GM19099 (cell line): ENCODE results near the gene C1R.
A peak's percentile ranks its signal among the peaks of the same experiment; 100 is the strongest.

Source experiments
- POLR2A ChIP-seq: IDR thresholded peaks from 3 replicates; pipeline ENCODE4 v1.6.1; 2011; ENCODE audit warnings: low read depth; ENCODE audit not compliant: insufficient read length; ENCODE audit errors: extremely low read depth

The C1R gene

DNA sequence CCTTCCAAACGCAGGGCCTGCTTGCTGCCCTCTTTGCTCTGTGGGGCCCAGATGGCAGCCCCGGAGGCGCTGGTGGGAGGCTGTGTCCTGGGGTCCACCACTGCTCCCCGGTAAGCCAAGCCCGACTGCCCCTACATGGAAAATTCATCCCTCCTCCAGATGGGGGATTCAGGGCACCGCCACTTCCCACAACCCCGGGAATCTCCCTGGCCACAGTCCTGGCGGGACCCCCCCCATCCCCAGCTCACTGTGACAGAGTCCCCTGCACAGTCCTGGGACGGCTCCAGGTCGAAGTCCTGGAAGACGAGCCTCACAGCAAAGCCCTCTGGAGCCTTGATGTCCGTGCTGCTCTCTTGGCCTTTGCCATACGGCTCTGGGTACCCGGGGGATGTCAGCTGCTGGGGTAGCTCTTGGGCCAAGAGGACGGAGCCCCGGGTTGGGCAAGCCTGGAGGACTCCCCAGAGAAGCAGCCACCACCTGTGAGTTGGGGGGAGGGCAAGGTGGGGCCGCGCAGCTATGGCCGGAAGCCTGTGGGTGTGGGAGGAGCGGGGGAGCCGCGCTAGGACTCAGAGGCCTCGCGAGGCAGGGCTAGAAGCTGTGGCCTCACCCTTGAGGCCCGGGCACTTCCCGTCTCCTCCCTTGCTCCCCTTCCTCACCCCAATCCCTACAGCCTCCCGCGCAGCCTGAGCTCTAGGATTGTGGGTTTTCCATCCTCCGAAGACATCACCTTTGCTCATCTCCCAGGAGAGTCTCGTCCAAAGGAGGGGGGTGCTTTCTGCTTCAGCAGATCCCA is 16.0 kb upstream of the C1R start:
- peak; percentile 96 for TF ChIP-seq POLR2A

DNA sequence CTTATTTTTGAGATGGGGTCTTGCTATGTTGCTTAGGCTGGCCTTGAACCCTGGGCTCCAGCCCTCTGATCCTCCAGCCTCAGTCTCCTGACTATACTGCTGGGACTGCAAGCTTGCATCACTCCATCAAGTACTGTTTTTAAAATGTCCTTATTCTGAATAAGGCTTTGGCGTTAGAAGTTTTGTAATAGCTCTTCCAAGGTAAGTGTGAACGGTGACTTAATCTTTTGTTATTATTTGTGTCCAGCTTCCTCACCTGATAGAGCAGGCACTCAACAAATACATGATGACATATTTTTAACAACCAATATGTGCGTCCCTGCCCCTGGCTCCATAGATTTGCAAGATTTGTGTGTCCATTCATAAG is 15.4 kb upstream of the C1R start:
- TF ChIP-seq POLR2A = no peak

DNA sequence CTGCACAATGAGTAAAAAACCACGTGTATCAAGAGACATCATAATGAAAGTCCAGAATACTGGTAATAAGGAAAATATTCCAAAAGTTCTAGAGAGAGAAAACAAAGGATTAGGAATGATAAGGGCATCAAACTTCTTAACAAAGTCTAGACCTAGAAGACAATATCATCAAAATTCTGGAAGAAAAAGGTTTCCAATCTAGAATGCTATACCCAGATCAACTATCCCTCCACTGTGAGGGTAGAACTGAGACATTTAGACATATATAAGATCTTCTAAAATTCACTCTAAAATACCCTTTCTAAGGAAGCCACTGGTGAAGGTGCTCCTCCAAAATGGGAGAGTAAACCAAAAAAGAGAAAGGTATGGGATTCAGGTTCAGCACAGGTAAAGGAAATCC is 13.8 kb upstream of the C1R start:
- no peak for TF ChIP-seq POLR2A

DNA sequence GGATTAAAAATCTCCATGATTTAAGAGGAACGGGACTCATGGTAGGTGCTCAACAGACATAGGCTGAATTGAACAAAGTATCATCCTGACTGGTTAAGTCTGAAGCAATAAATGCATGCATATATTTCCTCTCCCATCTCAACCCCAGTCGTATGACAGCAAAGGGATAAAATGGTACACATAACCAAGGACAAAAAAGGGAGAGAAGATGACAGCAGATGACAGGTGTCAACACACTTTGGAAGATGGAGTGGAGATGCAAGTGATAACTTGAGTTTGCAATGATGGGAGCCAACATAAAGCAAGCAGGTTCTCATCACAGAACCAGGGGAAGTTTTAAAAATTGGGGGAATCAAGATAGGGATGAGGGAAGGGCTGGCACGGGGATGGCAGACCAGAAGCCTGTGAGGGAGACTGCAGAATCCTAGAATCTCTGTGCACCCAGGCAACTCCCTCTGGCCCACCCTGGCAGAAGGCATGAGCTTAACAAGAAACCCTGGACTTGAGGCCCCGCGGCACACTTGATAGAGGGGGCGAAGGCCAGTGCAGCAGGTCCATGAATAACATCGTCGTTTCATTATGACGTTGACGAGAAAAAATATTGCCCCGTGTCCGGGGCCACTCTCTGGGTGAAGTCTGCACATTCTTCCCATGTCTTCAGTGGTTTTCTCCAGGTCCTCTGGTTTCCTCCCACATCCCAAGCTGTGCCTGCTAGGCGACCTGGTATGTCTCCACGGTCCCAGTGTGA is 11.8 kb upstream of the C1R start:
- no peak for TF ChIP-seq POLR2A

DNA sequence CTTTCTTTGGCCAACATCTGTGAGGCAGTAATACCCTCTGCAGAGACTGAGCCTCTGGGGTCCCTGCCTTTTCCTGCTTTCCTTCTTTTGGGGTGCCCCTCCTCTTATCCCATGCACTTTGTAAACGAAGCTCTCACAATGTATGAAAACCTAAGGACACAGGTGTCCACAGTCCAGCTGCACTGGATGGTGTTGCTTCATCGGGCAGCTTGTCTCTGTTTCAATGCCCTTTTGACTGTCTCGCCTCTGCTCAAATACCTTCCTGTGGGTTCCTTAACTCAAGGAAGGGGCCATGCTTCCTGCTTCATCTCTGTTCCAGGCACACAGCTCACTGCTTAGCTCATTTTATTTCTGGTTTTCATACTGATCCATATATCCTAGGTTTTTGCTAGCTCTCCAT is 10.3 kb upstream of the C1R start:
- no peak for TF ChIP-seq POLR2A

DNA sequence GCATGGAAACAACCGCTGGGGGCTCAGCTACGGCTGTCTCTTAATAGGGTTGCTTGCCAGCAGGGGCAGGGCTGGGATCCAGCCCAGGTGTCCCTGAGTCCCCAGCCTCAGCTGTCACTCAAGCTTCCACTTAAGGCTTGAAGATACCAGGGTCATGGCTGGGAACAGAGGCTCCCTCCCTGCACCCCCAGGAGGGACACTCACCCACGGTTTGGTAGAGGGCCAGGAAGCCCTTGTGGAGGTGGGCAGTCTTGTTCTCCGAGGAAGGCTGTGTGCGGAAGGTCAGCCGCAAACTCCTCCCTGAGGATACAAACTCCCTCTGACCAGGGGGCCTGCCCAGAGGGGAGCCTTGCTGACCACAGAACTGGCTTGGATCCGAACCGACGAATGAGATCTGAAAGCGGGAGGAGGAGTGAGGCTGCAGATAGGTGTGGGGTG is 9.5 kb upstream of the C1R start:
- no peak for TF ChIP-seq POLR2A

DNA sequence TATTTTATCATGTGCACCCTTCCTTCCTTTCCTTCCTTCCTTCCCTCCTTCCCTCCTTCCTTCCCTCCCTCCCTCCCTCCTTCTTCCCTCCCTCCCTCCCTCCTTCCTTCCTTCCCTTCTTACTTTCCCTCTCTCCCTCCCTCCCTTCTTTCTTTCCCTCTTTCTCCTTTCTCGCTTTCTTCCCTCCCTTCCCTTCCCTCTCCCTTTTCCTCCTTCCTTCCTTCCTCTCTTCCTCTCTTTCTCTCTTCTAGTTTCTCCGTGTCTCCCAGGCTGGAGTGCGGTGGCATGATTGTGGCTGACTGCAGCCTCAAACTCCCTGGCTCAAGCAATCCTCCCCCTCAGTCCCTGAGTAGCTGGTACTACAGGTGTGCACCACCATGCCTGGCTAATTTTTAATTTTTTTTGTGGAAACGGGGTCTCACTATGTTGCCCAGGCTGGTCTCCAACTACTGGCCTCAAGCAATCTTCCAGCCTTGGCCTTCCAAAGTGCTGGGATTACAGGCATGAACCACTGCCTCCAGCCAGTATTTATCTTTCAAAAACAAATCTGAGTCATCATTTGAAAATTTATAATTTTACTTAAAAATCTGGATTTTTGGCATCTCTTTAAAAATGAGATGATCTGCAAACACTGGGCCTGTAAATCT is 8.9 kb upstream of the C1R start:
- TF ChIP-seq POLR2A = no peak

DNA sequence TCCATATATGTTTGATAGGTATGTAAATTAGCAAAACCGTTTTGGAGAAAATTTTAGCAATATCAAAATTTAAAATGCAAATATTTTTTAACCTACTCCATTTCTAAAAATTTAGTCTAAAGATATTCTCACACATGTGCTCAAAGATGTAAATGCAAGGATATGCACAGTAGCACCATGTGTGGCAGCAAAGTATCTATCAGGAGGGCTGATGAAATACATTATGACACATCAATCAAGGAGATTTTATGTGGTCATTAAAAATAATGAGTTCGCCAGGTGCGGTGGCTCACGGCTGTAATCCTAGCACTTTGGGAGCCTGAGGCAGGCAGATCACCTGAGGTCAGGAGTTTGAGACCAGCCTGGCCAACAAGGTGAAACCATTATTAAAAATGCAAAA is 8.0 kb upstream of the C1R start:
- TF ChIP-seq POLR2A = no peak

DNA sequence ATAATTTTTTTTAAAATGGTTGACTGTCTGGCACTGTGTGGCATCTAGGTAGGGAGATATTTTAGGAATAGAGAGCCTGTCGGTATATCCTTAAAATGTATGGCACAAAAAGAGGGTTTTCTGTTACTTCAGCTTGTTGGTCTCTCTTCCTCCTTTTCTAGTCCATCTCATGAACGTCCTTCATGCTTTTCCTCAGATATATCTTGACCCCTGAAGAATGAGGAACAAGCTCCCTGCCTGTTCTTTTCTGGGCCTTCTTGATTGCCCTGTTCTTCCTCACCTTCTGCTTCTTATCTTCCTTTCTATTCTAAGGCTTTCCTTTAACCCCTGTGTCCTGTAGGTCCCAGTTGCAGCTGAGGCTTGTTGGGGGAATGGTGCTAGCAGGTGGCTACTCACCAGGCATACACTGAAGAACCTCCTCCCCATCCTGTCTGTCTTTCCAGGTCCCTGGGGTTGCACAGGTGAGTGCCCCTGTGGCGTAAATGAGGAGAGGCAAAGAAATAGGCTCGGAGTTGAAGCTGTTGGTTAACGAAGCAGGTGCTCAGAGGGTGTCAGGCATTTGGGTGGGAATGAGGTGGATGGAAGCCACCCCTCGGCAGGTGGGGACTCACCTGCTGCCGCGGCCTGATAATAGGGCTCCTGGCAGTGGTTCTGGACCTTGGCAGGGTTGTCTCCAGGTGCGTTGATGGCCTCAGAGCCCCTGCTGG is 7.2 kb upstream of the C1R start:
- no peak for TF ChIP-seq POLR2A

DNA sequence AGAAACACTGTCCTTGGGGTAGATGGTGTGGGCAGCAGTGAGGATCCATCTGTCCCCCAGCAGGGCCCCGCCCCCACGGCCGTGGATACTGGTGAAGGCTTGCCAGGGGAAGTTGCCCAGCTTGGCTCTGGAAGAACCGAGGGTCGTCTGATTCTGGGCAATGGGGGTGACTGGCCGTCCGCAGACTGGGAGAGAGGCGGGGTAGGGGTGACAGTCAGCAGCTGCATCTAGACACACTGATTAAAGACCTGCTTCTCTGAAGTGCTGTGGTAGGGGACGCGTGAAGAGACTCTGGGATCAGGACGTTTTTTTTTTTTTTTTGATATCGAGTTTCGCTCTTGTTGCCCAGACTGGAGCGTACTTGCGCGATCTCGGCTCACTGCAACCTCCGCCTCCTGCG is 4.7 kb upstream of the C1R start:
- no peak for TF ChIP-seq POLR2A

DNA sequence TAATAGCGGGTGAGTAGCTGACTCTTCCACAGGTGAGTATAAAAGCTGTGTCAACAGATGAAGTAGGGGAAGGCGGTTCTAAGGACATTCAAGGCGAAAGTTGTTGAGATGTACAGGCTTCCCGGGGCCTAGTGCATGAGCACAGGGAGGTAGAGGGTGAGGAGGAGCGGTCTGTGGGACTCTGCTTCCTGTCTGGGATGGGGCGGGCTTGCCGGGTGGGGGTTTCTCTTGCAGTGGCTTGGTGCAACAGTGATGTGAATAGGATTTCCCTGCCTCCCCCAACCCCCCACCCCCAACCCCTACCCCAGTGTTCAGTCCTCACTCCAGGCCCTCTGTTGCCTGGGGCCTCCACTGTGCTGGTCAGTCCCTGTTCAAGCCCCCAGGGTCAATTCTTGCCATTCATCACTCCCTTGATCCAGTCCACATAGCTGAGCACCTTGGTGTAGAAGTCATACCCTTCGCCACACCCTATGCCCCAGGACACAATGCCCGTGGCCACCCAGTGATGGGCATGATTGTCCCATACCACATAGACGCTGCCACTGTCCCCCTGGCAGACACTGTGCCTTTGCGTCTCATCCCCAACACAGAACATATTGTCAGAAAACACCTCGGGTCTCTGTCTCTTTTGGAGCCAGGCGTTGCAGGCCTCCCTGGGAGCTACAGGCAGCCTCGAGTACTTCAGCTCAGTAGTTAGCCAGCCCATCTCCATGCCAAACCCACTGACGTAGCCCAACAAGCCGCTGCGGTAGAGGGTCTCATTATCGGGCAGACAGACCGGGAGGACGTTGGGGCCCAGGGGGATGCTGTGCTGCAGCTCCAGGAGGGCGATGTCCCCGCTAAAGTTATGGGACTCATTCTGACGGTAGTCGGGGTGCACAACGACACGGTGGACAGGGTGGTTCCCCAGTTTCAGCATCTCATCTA is 4.0 kb upstream of the C1R start:
- no peak for TF ChIP-seq POLR2A

DNA sequence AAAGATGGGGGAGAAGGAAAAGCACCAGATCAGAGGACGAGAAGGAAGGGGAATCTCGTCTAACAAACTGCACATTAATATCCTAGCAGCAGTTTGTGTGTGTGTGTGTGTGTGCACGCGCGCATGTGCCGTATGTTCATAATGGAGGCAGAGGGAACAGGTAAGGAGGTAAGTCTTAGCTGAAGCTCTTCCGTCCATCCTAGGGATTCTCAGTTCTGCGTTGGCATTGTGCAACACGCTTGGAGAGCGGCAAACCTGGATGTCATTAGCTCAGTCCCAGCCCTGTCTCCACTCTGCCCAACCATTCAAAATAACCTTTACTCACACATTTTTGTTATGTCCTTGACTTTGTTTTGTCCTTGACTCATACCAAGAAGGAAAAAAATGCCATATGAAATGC is 1.6 kb upstream of the C1R start:
- peak; percentile 15 for TF ChIP-seq POLR2A

DNA sequence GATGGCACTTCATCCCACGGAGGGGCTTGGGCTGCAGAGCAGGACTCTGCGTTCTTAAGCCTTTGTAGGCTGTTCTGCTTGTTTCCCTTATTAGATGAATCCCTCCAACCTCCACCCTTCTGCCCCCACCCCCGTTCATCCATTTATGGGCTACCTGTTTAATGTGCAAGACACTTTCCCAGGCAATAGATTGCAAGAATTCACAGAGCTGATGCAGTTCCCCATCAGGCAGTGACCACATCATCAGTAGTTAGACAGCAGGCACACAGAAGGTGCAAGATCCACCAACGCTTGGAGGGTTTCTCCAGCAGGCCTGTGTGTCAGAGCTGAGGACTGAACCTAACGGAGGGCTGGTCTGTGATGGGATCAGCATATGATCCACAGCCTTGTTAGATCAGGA is 1.2 kb upstream of the C1R start:
- no peak for TF ChIP-seq POLR2A

DNA sequence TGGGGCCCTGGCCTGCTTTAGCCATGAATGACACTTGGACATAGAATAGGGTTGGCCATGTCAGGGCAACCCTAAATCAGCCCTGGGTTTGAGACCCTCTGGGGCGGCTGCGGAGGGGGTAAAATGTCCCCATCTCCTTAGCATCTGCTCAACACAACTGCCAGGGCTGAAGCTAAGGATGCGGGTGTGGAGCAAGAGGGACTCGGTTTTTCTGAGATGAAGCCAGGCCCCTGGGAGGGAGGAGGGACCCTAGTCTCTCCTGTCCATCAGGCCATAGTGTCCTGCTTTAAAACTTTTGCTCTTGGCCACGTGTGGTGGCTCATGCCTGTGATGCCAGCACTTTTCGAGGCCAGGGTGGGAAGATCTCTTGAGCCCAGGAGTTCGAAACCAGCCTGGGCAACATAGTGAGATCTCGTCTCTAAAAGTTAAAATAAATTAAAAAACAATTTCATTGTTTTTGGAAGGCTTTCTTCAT is 778 bp upstream of the C1R start:
- TF ChIP-seq POLR2A = no peak
